HG03520 (cell line): ENCODE results near the gene MKX.

Experiments
- ATAC-seq: cut with Tn5 transposase; IDR thresholded peaks from one replicate; pipeline ENCODE4 v1.9.1; 2021; ENCODE audit warnings: mild to moderate bottlenecking, moderate library complexity; ENCODE audit not compliant: unreplicated experiment

MKX gene

DNA sequence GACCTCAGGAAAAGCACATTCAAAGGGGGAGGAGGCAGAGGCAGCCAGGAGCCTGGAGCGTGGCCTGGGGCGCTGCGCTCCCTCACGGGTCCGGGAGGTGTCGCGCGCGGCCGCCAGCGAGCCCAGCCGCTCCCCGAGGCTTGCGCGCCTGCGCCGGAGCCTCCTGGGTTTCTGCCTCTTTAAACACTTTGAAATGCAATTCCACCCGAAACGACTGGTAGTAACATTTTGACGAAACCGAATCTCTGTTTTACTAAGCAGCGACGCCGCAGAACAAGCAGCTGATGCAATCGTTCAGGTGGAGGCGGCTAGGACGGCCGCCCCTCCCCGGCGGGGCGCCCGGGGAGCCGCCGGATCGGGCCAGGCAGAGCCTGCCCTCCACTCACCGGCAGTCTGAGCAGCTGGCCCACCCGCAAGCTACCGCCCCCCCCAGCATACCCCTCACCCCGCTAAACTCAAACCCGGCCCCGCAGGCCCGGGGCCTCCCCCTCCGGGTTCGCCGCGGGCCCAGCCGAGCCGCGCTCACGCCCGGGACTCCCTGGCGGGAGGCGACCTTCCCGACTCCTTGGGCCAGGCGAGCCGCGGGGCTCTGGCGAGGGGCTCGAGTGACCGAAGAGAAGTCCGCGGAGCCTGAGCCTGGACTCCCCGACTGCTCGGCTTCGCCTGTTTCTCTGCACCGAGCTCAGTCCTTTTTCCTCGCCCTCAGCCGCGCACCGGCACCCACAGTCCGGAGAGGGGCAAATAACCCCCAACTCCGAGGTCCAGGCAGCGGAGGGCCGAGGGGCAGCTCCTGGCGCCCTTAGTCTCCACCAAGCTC is 3.2 kb downstream of the MKX start:
- peak; percentile 95 for ATAC-seq

- no peak for ATAC-seq
Observed at GRCh38 chr10:27741173-27742091, 4.2 kb downstream of the MKX start.

GRCh38 chr10:27736396-27736795 is 9.2 kb downstream of the MKX start:
- ATAC-seq = no peak

DNA sequence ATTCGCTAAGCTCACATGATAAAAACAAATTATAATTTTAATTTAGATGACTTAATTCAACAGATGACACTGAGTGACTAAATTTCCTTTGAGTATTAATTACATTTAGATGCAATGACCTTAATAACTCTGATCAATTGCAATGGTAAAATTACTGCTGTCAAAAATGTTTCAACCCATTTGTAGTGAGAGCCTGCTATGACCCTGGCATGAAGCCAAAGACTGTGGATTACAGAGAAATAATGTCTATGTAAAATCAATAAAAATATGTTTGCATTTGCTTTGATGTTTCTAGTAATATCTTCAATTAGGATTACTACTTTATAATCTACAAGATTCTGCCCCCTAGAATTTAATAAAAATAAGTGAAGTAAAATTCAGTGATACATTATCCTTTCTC is 15.6 kb downstream of the MKX start:
- no peak for ATAC-seq

- ATAC-seq = no peak
Observed at GRCh38 chr10:27728338-27728737, 17.3 kb downstream of the MKX start.

- ATAC-seq = no peak
Observed at GRCh38 chr10:27724287-27724686, 21.3 kb downstream of the MKX start.

- no peak for ATAC-seq
Observed at GRCh38 chr10:27723436-27723835, 22.2 kb downstream of the MKX start.

DNA sequence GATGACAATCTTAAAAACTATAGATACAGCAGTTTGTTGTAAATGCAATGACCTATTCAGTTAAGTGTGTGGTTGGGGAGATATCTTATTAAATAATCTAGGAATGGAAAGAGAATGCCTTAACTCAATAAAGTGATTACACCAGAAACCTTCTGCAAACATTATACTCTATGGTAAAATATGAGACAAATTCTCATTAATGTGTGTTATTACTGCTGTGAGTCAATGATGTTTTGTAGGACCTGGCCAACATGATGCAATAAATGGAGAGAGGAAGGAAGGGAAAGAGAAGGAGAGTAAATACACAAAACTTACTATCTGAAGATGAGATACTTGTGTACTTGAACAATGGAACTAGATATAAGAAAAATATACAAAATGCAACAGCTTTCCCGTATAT is 25.1 kb downstream of the MKX start:
- no peak for ATAC-seq

GRCh38 chr10:27719052-27719451 is 26.6 kb downstream of the MKX start:
- ATAC-seq = no peak

DNA sequence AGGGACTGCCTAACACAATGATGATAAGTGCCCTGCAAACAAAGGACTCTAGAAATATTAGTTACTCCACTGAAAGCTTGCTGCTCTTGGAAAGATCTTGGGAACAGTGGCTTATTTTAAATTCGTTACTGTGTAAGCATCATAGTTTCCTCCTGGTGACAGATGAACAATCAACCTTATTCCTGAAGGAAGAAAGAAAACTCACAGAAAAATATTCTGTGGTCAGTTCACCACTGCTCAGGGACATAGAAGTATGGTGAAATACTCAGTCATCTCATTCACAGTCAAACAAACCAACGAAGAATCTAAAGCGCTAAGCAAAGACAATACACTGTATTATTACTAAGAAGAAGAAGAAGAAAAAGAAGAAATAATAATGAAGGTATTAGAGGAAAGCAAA is 27.8 kb downstream of the MKX start:
- no peak for ATAC-seq

DNA sequence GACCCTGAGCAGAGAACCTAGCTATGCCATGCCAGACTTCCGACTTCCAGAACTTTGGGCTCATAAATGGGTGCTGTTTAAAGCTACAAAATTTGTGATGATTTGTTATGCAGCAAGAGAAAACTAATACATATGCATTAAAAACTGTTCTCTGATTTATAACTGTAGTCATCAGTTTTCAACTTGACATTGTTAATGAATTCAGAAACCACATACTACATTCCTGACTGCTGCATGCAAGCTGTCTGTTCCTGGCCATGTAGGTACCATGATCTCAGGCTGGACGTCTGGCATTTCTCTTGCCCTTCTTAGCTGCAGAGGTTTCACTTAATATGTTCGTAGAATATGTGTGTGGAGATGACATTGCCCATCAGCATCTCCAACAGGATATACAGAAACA is 28.4 kb downstream of the MKX start:
- ATAC-seq = no peak

DNA sequence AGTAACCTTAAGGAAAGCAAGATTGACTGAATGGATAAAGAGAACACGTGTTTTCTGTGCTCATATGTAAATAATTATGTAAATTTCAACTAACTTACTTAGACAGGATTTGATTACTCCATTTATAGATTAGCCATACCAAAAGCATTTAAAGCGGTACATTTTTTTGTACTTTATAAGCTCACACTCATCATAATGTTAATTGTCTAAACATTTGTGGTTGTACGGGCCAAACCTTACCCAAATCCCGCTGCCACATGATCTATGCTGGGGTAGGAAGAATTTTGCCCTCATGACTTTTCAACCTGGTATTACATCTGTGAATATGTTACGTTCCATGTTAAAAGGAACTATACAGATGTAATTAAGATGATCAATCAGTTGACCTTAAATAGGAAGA is 29.1 kb downstream of the MKX start:
- no peak for ATAC-seq

DNA sequence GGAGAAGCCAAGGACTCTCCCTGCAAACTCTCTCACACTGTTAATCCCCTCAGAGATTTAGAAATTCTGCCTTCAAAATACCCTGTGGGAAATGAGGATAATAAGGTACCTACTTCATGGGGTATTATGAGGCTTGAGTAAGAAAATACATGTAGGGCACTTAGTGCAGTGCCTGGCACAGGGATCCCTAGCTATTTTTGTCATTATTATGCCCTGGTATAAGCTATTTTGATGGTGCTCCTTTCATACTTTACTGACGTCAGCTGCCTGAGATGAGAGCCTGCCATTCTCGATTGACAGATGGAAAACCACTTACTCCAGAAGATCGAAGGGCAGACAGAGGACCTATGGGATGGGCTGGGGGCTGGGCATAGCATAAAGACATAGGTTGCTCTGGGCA is 30.1 kb downstream of the MKX start:
- ATAC-seq = no peak

DNA sequence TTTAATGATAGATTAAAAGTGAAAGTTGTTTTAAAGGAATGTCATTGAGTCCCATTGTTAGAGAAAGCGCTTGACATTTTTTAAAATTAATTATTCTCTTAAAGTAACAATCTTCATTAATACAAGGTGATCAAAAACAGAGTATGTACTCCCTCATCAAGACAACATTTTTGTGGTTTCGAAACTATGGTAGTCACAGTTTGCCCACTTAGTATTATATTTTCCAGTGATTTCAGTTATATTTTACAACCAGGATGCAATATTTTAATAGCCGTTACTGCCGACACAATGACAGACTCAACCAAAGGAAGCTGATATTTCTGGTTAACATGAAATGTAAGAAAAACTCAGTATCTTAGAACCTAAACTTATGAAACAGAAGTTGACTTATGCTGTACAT is 31.3 kb downstream of the MKX start:
- ATAC-seq = no peak

DNA sequence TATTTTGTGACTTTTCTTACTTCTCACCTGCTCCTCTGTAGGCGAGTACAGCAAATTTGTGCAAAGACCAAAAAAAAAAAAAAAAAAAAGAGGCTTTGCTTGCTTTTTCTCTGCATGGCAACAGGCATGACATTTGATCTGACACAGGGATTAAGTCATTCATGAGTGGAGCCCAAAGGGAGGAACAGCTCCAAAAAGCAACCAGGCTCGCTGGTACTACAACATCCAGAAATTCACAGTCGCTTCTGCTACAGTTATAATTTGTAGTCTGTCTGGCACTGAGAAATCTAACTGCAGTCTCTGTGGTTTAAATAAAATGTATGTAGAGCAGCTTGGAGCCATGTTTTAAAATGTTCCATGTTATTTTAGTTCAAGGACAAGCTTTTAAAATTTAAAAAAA is 31.7 kb downstream of the MKX start:
- no peak for ATAC-seq

GRCh38 chr10:27710014-27710413 is 35.6 kb downstream of the MKX start:
- ATAC-seq = no peak

DNA sequence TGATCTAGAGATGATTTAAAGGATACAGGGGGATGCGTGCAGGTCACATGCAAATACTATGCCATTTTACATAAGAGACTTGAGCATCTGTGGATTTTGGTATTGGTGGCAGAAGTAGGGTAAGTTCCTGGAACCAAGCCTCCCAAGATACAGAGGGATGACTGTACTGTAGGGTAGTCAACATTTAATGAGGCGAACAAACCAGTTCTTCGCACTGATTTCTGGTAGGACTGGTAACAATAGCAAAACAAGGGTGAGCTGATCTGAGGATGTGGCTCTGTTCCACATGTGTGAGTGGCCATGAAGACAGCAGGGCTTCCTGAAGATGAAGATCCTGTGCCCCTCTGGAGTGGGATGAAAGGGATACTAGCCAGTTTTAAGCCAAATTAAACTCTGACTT is 36.3 kb downstream of the MKX start:
- ATAC-seq = no peak

- ATAC-seq = no peak
Observed at GRCh38 chr10:27701938-27702537, 43.6 kb downstream of the MKX start.

DNA sequence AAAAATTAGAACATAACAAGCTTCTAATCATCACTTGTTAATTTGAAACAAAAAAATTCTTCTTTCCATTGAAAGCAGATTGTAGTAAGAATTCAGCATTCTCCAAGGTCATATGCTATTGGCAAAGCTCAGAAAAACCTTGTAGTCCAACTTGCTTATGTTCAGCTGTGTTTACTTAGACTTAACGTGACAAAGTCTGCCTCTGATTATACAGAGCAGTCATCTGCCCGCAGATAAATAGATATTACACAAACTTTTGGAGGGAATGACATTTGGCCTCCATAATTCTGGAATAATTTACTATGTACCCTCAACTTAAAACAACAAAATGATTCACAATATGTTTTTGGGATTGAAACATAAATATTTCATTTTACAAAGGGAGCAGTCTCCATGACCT is 45.8 kb downstream of the MKX start:
- ATAC-seq = no peak

DNA sequence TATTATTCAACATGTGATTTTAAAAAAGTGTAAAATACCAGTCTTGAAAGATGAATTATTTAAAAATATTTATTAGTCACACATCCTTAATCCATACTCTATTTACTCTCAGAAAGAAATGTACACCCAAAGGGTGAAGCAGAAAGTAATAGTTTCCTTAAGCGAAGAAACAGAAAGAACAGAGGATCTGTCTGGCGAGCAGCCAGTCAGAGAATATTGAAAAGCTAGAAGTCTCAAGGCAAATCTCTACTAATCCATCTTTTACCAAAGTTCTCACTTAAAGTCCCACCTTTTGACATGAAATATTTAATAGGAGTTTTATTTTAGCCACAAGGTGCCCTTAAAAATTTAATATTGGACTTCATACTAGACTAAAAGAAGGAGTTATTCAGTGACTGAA is 46.7 kb downstream of the MKX start:
- no peak for ATAC-seq

GRCh38 chr10:27696466-27696865 is 49.2 kb downstream of the MKX start:
- no peak for ATAC-seq

GRCh38 chr10:27695706-27696105 is 49.9 kb downstream of the MKX start:
- ATAC-seq = no peak
